Activated T-cell treated with anti-CD3 and anti-CD28 coated beads, Interleukin-2, amount 50 U/mL, for 4 hours (primary cell): ENCODE measurements around the gene SSBP4. TPM values are rescaled to one million over a fixed set of nuclear protein-coding genes. Genes with fewer than 3 reads are reported as not detected.

Experiments
- ATAC-seq, 2 donors: fragments of 200-7000 bp; cut with Tn5 transposase; one replicate each; pipeline ENCODE4 v1.10.0; 2021
- DNase-seq: peaks from one replicate; pipeline ENCODE4 v3.0.0-alpha.2; 2020
- H3K27me3 Mint-ChIP-seq: one replicate; pipeline ENCODE4 v1.8.0; 2021; ENCODE audit warnings: low read depth, mixed read lengths
- H3K36me3 Mint-ChIP-seq: one replicate; pipeline ENCODE4 v1.8.0; 2022; ENCODE audit warnings: mixed read lengths; ENCODE audit not compliant: insufficient read depth
- H3K4me1 Mint-ChIP-seq: one replicate; pipeline ENCODE4 v1.8.0; 2021; ENCODE audit warnings: low read depth, mixed read lengths
- H3K4me3 Mint-ChIP-seq: one replicate; pipeline ENCODE4 v1.8.0; 2021; ENCODE audit warnings: mild to moderate bottlenecking, moderate library complexity, mixed read lengths
- H3K9me3 Mint-ChIP-seq: one replicate; pipeline ENCODE4 v1.8.0; 2021; ENCODE audit warnings: mixed read lengths
- total RNA-seq, 3 donors: library from RNA; stranded (reverse); gene quantifications; one replicate each; pipeline ENCODE4 v1.2.1, GENCODE V29; 2021

The SSBP4 gene
- total RNA-seq, 3 donors from 2014 or later = 119 to 155 (median 135) TPM

DNA sequence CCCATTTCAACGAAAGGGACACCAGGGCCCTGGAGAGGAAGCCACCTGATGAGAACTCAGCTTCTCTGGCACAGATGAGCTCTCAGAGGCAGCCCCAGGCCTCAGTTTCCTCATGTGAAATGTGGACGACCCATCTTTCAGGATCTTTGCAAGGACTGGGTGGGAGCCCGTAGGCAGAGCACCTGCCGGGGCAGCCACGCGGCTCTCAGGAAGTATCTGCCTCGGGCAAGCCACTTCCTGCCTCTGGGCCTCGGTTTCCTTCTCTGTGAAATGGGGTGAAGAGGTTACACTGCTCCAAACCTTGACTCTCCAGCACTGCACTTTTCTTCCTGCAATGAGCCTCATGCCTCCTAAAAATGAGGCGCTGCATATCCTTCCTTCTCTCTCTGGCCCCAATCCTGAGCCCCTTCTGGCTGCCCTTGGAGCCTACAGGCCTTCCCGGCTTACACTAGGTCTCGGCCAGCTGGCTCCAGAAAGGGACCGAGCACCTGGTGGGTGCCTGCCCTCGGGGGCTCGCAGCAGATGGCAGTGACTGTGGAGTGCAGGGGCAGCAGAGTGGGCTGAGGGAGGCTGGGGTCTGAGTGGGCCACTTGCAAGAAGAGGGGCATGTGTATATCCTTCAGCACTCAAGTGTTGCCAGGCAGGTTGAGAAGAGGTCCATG is 3.5 kb downstream of the SSBP4 start:
- ATAC-seq (no peak), DNase-seq (no peak)

DNA sequence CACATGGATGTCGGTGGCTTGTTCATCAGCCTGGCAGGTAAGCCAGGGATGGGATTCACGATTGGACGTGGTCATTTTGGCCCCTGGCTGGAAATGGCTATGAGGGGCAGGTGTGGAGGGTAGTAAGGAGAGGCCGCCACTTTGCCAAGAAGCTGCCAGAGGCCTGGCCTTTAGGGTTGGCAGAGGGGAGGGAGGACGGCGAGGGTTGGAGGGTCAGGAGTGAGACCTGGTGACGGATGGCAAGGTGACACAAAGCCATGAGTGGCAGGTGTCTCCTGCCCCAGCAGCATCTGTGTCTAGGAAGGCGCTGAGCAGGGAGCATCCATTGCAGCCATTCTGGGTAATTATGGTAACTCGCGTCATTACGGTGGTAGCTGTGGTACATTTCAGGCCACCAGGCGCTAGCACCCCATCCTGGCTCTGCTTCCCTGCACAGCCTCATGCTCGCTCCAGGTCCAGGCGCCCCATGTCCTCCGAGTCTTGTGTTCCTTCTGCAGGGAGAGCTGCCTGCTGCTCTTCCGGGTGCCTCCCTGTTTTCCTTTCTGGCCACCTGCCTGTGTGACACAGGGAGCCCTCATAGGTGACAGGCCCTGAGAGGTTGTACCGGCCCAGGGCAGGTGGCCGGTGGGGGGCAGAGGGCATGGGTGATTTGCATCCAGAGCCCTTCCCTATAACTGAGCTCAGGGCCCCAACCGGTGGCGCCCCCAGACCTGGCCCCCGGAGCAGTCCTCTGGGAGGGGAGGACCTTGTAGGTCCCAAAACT is 4.2 kb downstream of the SSBP4 start:
- H3K9me3 Mint-ChIP-seq = no peaks in the 10 kb centered on the region
- DNase-seq (no peak), ATAC-seq (no peak)

More for the DNA sequence above, 3.5 kb downstream of the SSBP4 start:
- Mint-ChIP-seq H3K27me3 (no peaks in the 10 kb centered on the region), H3K36me3 (no peaks in the 10 kb centered on the region), H3K9me3 (no peaks in the 10 kb centered on the region), H3K4me1 (peaks cover 64% of the 10 kb centered on the region), H3K4me3 (peak overlapping the region; percentile 91)

DNA sequence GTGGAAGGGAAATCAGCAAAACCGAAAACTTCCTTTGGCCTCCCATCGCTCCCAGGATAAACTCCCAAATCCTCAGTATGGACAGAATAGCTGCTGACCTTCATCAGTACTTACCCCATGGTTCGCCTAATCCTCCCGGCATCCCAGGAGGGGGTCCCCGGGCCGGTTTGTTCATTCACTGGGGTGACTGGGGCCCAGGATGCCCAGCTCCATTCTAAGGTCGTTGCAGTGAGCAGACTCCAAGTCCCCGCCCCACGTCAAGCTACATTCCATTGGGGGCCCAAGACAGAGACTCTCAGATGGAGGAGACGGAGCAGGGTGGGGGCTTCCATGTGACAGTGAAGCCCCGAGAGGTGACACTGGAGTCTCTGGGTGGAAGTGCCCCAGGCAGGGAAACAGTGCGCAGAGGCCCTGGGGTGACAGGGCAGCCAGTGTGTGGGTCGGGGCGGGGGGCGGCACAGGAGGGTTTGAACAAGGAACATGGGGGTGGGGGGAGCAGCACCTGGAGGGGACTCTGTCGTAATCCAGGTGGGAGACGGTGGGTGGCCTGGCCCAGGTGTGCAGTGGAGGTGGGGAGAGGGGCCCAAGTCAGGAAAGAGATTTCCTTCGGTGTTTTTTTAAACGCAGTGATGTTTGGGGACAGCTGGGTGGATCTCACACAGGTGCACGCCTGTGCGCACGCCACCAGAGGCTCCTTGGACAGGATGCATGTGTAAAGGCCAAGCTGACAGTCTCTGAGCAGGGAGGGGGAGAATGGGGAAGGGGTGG is 5.1 kb downstream of the SSBP4 start:
- Mint-ChIP-seq H3K27me3 (no peaks in the 10 kb centered on the region), H3K4me3 (no peak overlapping the region), H3K9me3 (no peaks in the 10 kb centered on the region), H3K36me3 (no peaks in the 10 kb centered on the region), H3K4me1 (peaks cover 54% of the 10 kb centered on the region)
- DNase-seq = no peak
- ATAC-seq = no peak

More for the DNA sequence above, 4.2 kb downstream of the SSBP4 start:
- Mint-ChIP-seq H3K4me3 (no peak overlapping the region), H3K4me1 (peaks cover 59% of the 10 kb centered on the region), H3K36me3 (no peaks in the 10 kb centered on the region), H3K27me3 (no peaks in the 10 kb centered on the region)

DNA sequence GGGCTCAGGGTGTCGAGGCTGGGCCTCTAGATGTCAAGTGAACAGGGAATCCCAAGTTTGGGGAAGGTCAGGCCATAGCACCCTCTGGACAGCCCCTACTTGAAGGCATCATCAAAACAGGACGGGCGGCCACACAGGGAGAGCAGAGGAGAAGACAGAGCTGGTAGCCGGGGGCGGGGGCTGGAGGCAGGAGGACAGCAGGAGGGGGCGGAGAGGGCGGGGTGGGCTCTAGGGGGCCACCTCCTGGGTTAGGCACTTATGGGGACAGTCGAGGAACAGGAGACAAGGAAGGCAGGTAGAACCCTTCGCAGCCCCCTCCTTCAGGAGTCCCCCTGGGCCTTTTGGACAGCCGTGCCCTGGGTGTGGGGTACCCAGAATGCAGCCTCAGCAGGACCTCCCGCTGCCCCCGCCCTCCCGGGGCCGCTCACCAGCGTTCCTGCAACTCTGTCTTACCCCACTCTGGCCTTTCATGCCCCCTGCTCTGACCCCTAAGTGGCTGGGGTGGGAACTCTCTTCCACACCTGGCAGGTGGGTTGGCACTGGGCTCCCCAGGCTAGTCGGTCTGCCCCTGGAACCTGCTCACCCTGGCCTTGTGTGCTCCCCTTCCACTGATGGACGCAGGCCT is 5.8 kb downstream of the SSBP4 start:
- Mint-ChIP-seq H3K36me3 (no peaks in the 10 kb centered on the region), H3K9me3 (no peaks in the 10 kb centered on the region), H3K27me3 (no peaks in the 10 kb centered on the region), H3K4me1 (peaks cover 58% of the 10 kb centered on the region), H3K4me3 (no peak overlapping the region)
- no peak for ATAC-seq
- DNase-seq = no peak

DNA sequence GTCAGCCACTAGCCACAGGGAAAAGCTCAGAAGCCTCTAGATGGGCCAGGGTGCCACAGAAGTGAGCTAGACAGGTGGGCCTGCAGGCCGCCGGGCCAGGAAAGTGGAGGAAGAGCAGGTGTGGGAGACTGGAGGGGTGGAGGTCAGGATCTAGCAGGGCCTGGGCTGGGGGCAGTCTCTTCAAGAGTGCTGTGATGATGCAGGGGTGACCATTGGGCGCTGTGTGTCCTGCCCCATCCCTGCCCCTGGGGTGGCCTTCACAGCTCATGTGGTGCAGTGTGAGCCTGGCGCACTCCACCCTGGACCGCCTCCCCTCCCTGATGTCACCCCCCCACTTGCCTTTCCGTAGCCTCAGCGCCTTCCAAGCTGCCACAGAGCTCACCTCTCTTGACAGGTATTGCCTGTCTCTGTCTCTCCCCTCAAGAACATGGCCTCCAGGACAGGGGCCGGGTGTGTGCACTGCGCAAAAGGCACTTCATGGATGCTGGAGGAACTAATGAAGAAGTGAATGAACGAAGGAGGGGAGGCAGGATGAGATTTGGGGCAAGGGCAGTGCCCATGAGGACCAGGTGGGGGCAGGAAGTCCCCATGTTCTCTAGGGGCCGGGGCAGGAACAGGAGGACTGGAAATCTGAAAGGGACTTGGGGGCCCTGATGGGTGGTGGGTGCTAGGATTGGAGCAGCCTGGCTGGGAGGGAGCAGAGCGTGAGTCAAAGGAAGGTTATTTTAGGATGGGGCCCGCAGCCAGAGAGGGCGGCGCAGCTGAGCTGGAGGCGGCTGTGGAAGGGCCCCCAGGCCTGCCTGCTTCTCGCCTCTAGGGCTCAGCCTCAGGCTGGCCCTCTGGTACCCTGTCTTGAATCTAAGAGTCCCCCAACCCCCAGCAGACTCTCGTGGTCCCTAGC is 6.6 kb downstream of the SSBP4 start:
- ATAC-seq (no peak), DNase-seq (no peak)
- Mint-ChIP-seq H3K27me3 (no peaks in the 10 kb centered on the region), H3K4me3 (no peak overlapping the region), H3K36me3 (no peaks in the 10 kb centered on the region), H3K4me1 (peaks cover 57% of the 10 kb centered on the region), H3K9me3 (no peaks in the 10 kb centered on the region)

DNA sequence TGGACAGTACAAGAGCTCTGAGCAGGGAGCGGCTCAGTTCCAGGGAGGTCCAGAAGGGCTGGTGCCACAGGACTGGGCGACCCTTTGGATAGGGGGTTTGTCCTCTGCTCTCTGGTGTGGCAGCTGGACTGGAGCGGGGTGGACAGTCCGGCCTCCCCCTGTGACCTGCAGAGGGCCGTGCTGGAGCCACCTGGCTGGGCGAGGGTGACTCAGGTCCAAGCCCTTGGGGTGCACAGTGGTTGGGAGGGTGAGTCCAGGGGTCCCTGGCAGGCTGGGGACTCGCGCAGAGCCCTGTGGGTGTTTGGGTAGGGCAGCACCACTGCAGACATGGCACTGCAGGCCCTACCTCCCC is 7.2 kb downstream of the SSBP4 start:
- no peak overlapping the region for H3K4me3 Mint-ChIP-seq
- no peaks in the 10 kb centered on the region for H3K27me3 Mint-ChIP-seq
- no peaks in the 10 kb centered on the region for H3K36me3 Mint-ChIP-seq
- no peak for ATAC-seq
- H3K9me3 Mint-ChIP-seq = no peaks in the 10 kb centered on the region
- DNase-seq = no peak
- peaks cover 51% of the 10 kb centered on the region for H3K4me1 Mint-ChIP-seq

DNA sequence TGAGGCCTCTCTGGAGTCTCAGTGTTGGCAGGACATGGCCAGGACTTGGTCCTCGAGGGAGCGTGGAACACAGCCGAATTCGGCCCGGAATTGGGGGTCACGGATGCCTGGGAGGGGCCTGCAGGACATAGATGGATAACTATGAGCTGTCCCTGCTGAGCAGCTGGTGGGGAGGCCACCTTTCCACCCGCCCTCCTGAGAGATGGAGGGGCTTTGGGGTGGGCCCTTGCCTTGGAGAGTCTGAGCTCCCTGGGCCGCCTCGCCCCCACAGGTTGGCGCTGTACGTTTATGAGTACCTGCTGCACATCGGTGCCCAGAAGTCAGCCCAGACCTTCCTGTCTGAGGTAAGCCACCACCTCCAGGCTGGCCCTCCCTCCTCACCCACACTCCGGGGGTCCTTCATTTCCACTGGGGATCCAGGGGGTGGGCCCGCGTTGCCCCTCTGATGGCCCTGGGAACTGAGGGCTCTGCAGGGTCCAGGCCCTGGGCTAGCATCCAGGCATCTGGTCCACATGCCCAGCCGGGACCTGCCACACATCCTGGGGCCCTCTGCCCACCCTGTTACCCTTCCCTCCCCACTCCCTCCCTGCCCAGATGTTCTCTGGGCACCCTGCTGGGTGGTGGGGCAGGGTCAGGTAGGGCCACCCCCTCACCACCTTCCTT is 8.0 kb downstream of the SSBP4 start:
- DNase-seq = no peak
- H3K36me3 Mint-ChIP-seq = no peaks in the 10 kb centered on the region
- no peak overlapping the region for H3K4me3 Mint-ChIP-seq
- peaks cover 45% of the 10 kb centered on the region for H3K4me1 Mint-ChIP-seq
- no peaks in the 10 kb centered on the region for H3K9me3 Mint-ChIP-seq
- ATAC-seq = no peak
- no peaks in the 10 kb centered on the region for H3K27me3 Mint-ChIP-seq

DNA sequence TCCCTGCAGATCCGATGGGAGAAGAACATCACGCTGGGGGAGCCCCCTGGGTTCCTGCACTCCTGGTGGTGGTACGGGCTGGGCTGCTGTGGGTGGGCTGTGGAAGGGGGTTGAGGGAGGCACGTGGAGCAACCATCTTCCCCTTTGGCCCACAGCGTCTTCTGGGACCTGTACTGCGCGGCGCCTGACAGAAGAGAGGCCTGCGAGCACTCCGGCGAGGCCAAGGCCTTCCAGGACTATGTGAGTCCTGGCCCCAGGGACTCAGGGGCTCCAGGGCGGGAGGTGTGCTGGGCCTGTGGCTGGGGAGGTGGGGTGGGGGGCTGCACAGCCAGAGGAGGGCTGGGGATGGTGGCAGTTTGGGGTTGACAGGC is 8.5 kb downstream of the SSBP4 start:
- Mint-ChIP-seq H3K4me3 (no peak overlapping the region), H3K36me3 (no peaks in the 10 kb centered on the region), H3K9me3 (no peaks in the 10 kb centered on the region), H3K4me1 (peaks cover 42% of the 10 kb centered on the region), H3K27me3 (no peaks in the 10 kb centered on the region)
- DNase-seq = no peak
- no peak for ATAC-seq

DNA sequence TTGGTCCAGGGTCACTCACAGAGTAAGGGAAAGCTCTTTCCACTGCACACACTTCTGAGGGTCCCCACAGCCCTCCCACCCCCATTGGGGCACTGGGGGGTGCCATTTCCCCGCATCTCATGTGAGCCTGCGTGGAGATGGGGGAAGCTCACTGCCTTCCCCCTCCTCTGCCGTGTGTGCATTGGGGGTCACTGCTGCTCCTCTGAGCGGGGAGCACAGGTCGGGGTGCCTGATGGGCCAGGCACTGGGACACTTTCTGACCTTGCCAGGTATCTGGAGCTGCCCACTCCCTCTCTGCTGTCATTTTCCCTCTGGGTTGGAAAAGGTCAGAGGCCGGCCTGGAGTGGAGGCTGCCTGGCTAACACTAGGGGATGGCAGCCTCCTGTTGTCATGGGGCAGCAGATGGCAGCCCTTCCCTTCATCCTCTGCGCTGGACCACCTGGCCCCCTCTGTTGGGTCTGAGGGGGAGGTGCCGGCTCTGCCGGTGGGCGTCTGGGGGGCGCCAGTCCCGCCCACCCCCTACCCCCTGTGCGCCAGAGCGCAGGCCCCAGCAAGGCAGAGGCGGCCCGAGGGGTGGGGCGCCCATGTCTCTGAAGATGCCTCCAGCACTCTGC is 9.1 kb downstream of the SSBP4 start:
- H3K9me3 Mint-ChIP-seq = no peaks in the 10 kb centered on the region
- no peaks in the 10 kb centered on the region for H3K27me3 Mint-ChIP-seq
- no peak overlapping the region for H3K4me3 Mint-ChIP-seq
- H3K36me3 Mint-ChIP-seq = no peaks in the 10 kb centered on the region
- ATAC-seq = peak in 1 of 2 donors; percentile 2
- peaks cover 38% of the 10 kb centered on the region for H3K4me1 Mint-ChIP-seq
- DNase-seq = no peak

DNA sequence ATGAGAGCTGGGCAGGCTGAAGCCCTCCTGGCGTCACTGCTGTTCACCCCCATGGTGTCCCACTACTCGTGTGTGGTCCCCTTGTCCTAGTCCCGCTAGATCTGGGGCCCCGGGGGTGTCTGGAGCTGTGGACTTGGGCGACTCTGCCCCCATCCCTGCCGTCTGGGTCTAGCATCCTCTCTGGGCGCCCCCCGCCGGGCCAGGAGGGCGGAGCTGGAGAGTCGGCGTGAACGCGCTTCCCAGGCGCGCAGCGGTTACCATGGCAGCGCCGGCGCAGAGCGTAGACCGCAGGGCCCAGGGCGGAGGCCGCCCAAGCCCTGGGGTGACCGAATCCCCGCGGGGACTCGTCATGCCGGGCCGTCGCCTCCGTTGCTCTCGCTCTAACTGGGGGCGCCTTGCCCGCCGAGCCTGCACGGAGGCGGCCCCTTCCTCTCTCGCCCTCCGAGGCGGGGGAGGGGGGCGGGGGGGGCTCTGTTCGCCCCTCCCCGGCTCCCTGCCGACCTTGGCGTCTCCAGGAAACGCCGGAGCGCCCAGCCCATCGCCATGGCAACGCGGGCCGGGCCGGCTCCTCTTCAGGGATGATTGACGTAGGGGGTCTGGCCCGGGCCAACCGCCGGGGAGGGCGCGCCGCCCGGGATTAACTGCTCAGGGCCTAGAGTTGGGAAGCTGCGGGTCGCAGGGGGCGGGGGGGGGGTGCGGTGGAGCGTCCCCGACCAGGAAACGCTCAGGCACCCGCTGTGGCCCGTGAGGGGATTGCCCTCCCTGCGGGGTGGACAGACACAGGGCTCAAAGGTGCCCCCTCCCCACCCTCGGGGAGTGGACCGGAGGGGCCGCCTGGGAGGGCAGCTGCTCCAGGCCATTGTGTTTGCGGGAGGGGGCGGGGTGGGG is 9.8 kb downstream of the SSBP4 start:
- H3K36me3 Mint-ChIP-seq = no peaks in the 10 kb centered on the region

DNA sequence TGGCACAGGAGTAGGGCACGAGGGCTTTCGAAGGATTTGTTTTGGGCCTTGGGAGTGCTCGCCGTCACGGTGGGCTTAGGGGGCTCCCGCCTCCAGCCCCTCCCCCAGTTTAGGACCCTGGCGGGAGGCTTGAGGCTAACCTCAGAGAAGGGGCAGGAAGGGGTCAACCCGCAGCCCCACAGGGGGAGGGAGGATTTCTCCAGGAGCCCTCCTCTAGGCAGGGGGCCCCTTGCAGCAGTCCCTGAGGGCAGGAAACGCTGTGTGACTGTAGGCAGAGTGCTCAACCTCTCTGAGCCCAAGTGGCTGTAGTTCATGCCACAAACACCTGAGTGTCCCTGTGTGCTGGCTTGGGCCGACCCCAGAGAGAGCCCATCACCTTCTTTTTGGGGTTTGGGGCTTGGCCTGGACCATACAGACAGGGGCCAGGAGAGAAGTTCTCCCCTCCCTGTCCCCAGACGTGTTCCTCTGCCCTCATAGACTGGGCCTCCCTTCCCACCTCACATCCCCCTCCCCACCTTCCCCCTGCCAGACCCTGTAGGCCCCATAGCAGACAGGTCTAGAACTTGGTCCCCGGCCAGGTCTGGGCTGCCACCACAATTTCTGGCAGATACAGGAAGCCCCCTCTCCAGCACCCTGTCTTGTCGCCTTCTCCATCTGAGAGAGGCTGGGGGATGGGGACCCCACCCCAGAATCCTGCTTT is 10.7 kb downstream of the SSBP4 start:
- no peaks in the 10 kb centered on the region for H3K27me3 Mint-ChIP-seq
- ATAC-seq = no peak
- H3K4me1 Mint-ChIP-seq = peaks cover 27% of the 10 kb centered on the region
- H3K9me3 Mint-ChIP-seq = no peaks in the 10 kb centered on the region
- no peaks in the 10 kb centered on the region for H3K36me3 Mint-ChIP-seq
- DNase-seq = no peak
- peak overlapping the region; percentile 53 for H3K4me3 Mint-ChIP-seq

More for the DNA sequence above, 9.8 kb downstream of the SSBP4 start:
- Mint-ChIP-seq H3K27me3 (no peaks in the 10 kb centered on the region), H3K9me3 (no peaks in the 10 kb centered on the region), H3K4me1 (peaks cover 32% of the 10 kb centered on the region), H3K4me3 (peak overlapping the region; percentile 21)
- DNase-seq = peak; percentile 71
- ATAC-seq = peak; percentile 73 to 77
